Measurements from ENCODE around the gene SSR2.

GRCh38 chr1:156006666-156007376 is 13.9 kb downstream of the SSR2 start:
- TF ChIP-seq CTCF (IDR thresholded peaks at IDR 0.05) (no peak), POLR2A (IDR thresholded peaks at IDR 0.05) (no peak)
